HCT116 (cell line): ENCODE data around the gene L1CAM. TPM values are rescaled to one million over a fixed set of nuclear protein-coding genes. Genes with fewer than 3 reads are reported as not detected.

ENCODE experiments used
- ATAC-seq: fragments of 200-7000 bp; cut with Tn5 transposase; 2 replicates; pipeline ENCODE4 v1.9.1; 2020; ENCODE audit warnings: mild to moderate bottlenecking, moderate library complexity
- BruUV-seq: library from RNA; stranded (reverse); fragments of 400-500 nt; replicated peaks from 2 replicates; lab custom pipeline; 2021; lab: Mats Ljungman, UMichigan
- CTCF ChIA-PET: fragments of 300-600 bp; sonication (Branson Sonifier 250); formaldehyde crosslinking; loops from one replicate; lab custom pipeline; 2021; ENCODE audit warnings: antibody characterized with exemption; lab: Charles Lee
- POLR2A ChIA-PET: fragments of 300-600, 350-600 bp; sonication (Branson Sonifier 250); formaldehyde crosslinking; loops from one replicate; lab custom pipeline; 2021; ENCODE audit warnings: antibody characterized with exemption; lab: Charles Lee
- RAD21 ChIA-PET, 2 experiments: fragments of 300-600 bp; sonication (Branson Sonifier 250); formaldehyde crosslinking; loops; one replicate each; lab custom pipeline; 2023; ENCODE audit warnings: low total read pairs in 2 of 2; ENCODE audit not compliant: uncharacterized antibody in 2 of 2, unreplicated experiment in 2 of 2, low non-redundant PET in 1 of 2; lab: Charles Lee
- DNase-seq: peaks from one replicate; pipeline ENCODE4 v3.0.0-alpha.2; 2010; ENCODE audit warnings: low read depth, low spot score
- H2AFZ ChIP-seq: fragments of 200-600 bp; shearing (Covaris generic), sonication (generic); 2 replicates; pipeline ENCODE4 v1.6.1; 2017; ENCODE audit warnings: low read depth, mixed run types, mixed read lengths, antibody characterized with exemption, low read length; ENCODE audit not compliant: poor library complexity, severe bottlenecking
- H3K27ac ChIP-seq: 2 replicates; pipeline ENCODE4 v1.5.1; 2012; ENCODE audit warnings: low read depth, low read length
- H3K27me3 ChIP-seq: fragments of 200-600 bp; sonication (generic); 2 replicates; pipeline ENCODE4 v1.6.1; 2016; ENCODE audit warnings: mixed run types, low read length, mixed read lengths; ENCODE audit not compliant: insufficient read depth
- H3K36me3 ChIP-seq, 2 experiments: fragments of 200-500 bp in 1 of 2; fragments of 200-600 bp in 1 of 2; sonication (Bioruptor generic) in 1 of 2; sonication (generic) in 1 of 2; 2 replicates each; pipeline versions ENCODE4 v1.5.1 to v1.6.1; 2014 to 2016; ENCODE audit warnings: low read length in 2 of 2, inconsistent platforms in 1 of 2, mixed read lengths in 1 of 2, mixed run types in 1 of 2; ENCODE audit not compliant: insufficient read depth in 2 of 2, control insufficient read depth in 1 of 2
- H3K4me1 ChIP-seq, 2 experiments: fragments of 200-600 bp in 1 of 2; sonication (generic) in 1 of 2; 2 replicates each; pipeline versions ENCODE4 v1.5.1 to v1.6.1; 2012 to 2017; ENCODE audit warnings: low read length in 2 of 2, inconsistent platforms in 1 of 2, mild to moderate bottlenecking in 1 of 2, mixed read lengths in 1 of 2, mixed run types in 1 of 2, moderate library complexity in 1 of 2; ENCODE audit not compliant: insufficient read depth in 2 of 2, control insufficient read depth in 1 of 2
- H3K4me2 ChIP-seq: fragments of 200-600 bp; sonication (generic); 2 replicates; pipeline ENCODE4 v1.6.1; 2017; ENCODE audit warnings: mixed run types, low read length, mixed read lengths
- H3K4me3 ChIP-seq, 2 experiments: fragments of 200-600 bp in 1 of 2; sonication (generic) in 1 of 2; replicated peaks in 1 of 2; 2 replicates each; pipeline ENCODE4 v1.5.1; 2011 to 2016; ENCODE audit warnings: low read length in 2 of 2, control low read depth in 1 of 2, low read depth in 1 of 2, mild to moderate bottlenecking in 1 of 2, mixed read lengths in 1 of 2, mixed run types in 1 of 2
- H3K79me2 ChIP-seq: fragments of 200-600 bp; sonication (generic); 2 replicates; pipeline ENCODE4 v1.6.1; 2017; ENCODE audit warnings: mild to moderate bottlenecking, mixed run types, low read length, moderate library complexity, mixed read lengths; ENCODE audit not compliant: insufficient read depth
- H3K9ac ChIP-seq: fragments of 200-600 bp; sonication (generic); 2 replicates; pipeline ENCODE4 v1.6.1; 2016; ENCODE audit warnings: low read length, mixed read lengths
- H3K9me2 ChIP-seq: fragments of 200-600 bp; sonication (generic), shearing (Covaris generic); 2 replicates; pipeline ENCODE4 v1.6.1; 2017; ENCODE audit warnings: mixed run types, mild to moderate bottlenecking, moderate library complexity; ENCODE audit not compliant: insufficient read depth
- H3K9me3 ChIP-seq, 2 experiments: fragments of 200-500 bp in 1 of 2; fragments of 200-600 bp in 1 of 2; sonication (Bioruptor generic) in 1 of 2; sonication (generic) in 1 of 2; 2 replicates each; pipeline ENCODE4 v1.6.1; 2014 to 2017; ENCODE audit warnings: low read length in 2 of 2, mixed read lengths in 2 of 2, inconsistent platforms in 1 of 2, low read depth in 1 of 2, mild to moderate bottlenecking in 1 of 2, mixed run types in 1 of 2, moderate library complexity in 1 of 2; ENCODE audit not compliant: control insufficient read depth in 1 of 2, insufficient read depth in 1 of 2
- H4K20me1 ChIP-seq: fragments of 200-600 bp; sonication (generic), shearing (Covaris generic); 2 replicates; pipeline ENCODE4 v1.6.1; 2017; ENCODE audit warnings: mixed run types, mild to moderate bottlenecking, moderate library complexity; ENCODE audit not compliant: insufficient read depth
- CBX3 ChIP-seq: IDR thresholded peaks from 2 replicates; pipeline ENCODE4 v1.6.1; 2012; ENCODE audit warnings: low read depth
- EGR1 ChIP-seq: IDR thresholded peaks from 2 replicates; pipeline ENCODE4 v1.6.1; 2012; ENCODE audit warnings: low read depth
- ELF1 ChIP-seq: IDR thresholded peaks from 2 replicates; pipeline ENCODE4 v1.6.1; 2012; ENCODE audit warnings: low read depth, borderline replicate concordance
- EZH2 ChIP-seq: fragments of 200-600 bp; sonication (generic); IDR thresholded peaks from 2 replicates; pipeline ENCODE4 v1.6.1; 2017; ENCODE audit warnings: antibody characterized with exemption, mixed run types
- EZH2phosphoT487 ChIP-seq: fragments of 200-600 bp; IDR thresholded peaks from 2 replicates; pipeline ENCODE4 v1.6.1; 2018; ENCODE audit warnings: antibody characterized with exemption, borderline replicate concordance
- JUND ChIP-seq: IDR thresholded peaks from 2 replicates; pipeline ENCODE4 v1.6.1; 2012
- POLR2AphosphoS5 ChIP-seq: IDR thresholded peaks from 2 replicates; pipeline ENCODE4 v1.6.1; 2011; ENCODE audit warnings: mild to moderate bottlenecking, low read depth, low read length, moderate library complexity
- SIN3A ChIP-seq: IDR thresholded peaks from 2 replicates; pipeline ENCODE4 v1.6.1; 2012; ENCODE audit warnings: low read depth
- SP1 ChIP-seq: IDR thresholded peaks from 2 replicates; pipeline ENCODE4 v1.6.1; 2012; ENCODE audit warnings: low read depth
- SRF ChIP-seq: IDR thresholded peaks from 2 replicates; pipeline ENCODE4 v1.6.1; 2012; ENCODE audit warnings: low read depth
- TCF7L2 ChIP-seq: IDR thresholded peaks from 2 replicates; pipeline ENCODE4 v1.7.0; 2011; ENCODE audit warnings: borderline replicate concordance, inconsistent platforms; ENCODE audit not compliant: insufficient read depth, insufficient read length; ENCODE audit errors: extremely low read depth
- YY1 ChIP-seq: IDR thresholded peaks from 2 replicates; pipeline ENCODE4 v1.6.1; 2011; ENCODE audit warnings: low read length, low read depth, moderate library complexity, mild to moderate bottlenecking; ENCODE audit not compliant: insufficient replicate concordance; ENCODE audit errors: extremely low read depth
- ZFX ChIP-seq: fragments of 450-650 bp; IDR thresholded peaks from 2 replicates; pipeline ENCODE4 v1.6.1; 2017
- ZNF274 ChIP-seq: fragments of 200-500 bp; sonication (Bioruptor generic); IDR thresholded peaks from 2 replicates; pipeline ENCODE4 v1.6.1; 2014; ENCODE audit warnings: mild to moderate bottlenecking, low read depth, low read length, inconsistent platforms
- intact Hi-C: fragments of 100-400 bp; cut with micrococcal nuclease; formaldehyde crosslinking; loops from 2 replicates; pipeline ENCODE4 v1.10.0; 2022
- total RNA-seq: library from RNA; stranded (reverse); gene quantifications from one replicate; pipeline ENCODE4 v1.2.1, GENCODE V29; 2021; ENCODE audit not compliant: unreplicated experiment
- TF ChIP-seq, protein P1 (sequence below): IDR thresholded peaks from 2 replicates; pipeline ENCODE4 v1.6.1; 2012

L1CAM gene
- total RNA-seq, 1 experiment from 2014 or later, result 14.8 TPM

DNA sequence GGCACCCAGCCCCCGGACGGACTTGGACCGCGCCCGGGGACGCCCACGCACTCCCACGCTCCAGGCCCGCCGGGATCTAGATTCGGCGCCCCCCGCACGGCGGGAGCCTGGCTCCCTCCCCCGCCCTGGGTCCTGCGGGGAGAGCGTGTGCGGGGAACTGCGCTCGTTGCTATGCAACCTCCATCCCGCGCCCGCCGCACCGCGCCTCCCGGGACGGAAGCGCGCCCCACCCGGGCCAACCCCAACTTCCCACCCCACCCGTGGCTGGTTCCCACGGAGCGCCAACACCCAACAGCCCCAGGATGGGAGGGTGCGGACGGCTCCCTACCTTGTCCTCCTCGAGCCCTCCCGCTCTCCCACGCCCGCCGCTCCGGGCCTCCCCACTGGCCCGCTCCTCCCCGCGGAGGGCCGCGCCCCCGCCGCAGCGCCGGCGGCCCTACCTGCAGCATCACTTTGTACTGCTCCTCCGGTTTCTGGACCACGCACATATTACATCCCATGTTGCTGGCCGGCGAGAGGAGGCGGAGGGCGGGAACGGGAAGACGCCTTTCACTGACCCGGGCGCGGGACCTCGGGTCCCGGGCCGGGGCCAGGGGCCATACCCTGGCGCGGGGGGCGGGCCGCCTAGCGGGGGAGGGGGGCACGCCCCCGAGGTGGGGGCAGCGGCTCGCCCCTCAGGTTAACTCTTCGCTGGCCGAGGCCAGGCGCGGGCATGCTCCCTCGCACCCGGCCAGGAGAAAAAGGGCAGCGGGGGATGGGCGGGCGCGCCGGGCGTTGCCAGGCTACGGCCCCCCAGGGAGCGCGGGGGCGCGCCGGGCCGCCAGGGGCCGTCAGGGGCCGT, 56.0 kb downstream of the L1CAM start, which contains the start of gene PDZD4:
Gene PDZD4, minus strand, starts transcription at position 746 of the 841 bp plus-strand sequence. Its CDS starts 246 bp downstream, at position 500.
- CTCF ChIA-PET, result no interaction called here
- peaks cover 0 to 13% of the 10 kb centered on the region in 2 experiments; a peak in 2 of 4 replicates for H3K4me1 ChIP-seq
- intact Hi-C loops, result no loop called here
- ATAC-seq, result no peak
- peak within 1 kb of the TSS; percentile 63 for H3K4me2 ChIP-seq
- TF ChIP-seq EZH2phosphoT487 (no peak), ZNF274 (no peak), EGR1 (no peak), ZFX (no peak), CBX3 (no peak)
- TF ChIP-seq, protein P1, sequence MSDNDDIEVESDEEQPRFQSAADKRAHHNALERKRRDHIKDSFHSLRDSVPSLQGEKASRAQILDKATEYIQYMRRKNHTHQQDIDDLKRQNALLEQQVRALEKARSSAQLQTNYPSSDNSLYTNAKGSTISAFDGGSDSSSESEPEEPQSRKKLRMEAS, result no peak
- TF ChIP-seq, all 23 proteins: peak for 0
- Histone ChIP-seq H3K9me2 (no peaks in the 10 kb centered on the region), H3K79me2 (no peaks in the 10 kb centered on the region), H2AFZ (no peak within 1 kb of the TSS), H4K20me1 (no peaks in the 10 kb centered on the region), H3K4me3 (no peak within 1 kb of the TSS), H3K27me3 (no peaks in the 10 kb centered on the region), H3K27ac (no peak within 1 kb of the TSS), H3K9ac (no peak within 1 kb of the TSS), H3K9me3 (no peaks in the 10 kb centered on the region), H3K36me3 (no peaks in the 10 kb centered on the region)
- ChIA-PET RAD21 (no interaction called here), POLR2A (no interaction called here)
- BruUV-seq, result no TSS peak
- DNase-seq, result no peak

DNA sequence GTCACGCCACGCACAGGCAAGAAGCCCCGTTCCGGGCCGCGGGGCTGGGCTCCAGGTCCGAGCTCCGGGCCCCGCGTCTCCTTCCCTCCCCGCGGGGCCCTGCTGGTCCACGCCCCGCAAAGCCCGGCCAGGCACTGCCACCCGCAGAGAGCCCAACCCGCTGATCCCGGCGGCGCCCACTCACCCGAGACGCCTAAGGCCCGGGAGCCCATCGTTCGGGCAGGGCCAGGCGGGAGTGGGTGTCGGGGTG, 56.5 kb downstream of the L1CAM start:
- Histone ChIP-seq H3K36me3 (no peaks in the 10 kb centered on the region), H3K4me1 (peaks cover 0 to 13% of the 10 kb centered on the region in 2 experiments; a peak in 2 of 4 replicates), H3K9me3 (no peaks in the 10 kb centered on the region), H3K79me2 (no peaks in the 10 kb centered on the region), H3K4me2 (peak overlapping the region; percentile 63), H3K4me3 (no peak overlapping the region), H3K27me3 (no peaks in the 10 kb centered on the region), H2AFZ (no peak overlapping the region), H3K9ac (no peak overlapping the region), H4K20me1 (no peaks in the 10 kb centered on the region), H3K9me2 (no peaks in the 10 kb centered on the region), H3K27ac (no peak overlapping the region)
- POLR2A ChIA-PET, result no interaction called here
- RAD21 ChIA-PET, result no interaction called here
- CTCF ChIA-PET, result no interaction called here
- ATAC-seq, result peak; percentile 18; the same call in 1 of the 2 replicates
- intact Hi-C loops, result no loop called here
- DNase-seq, result no peak
- no TSS peak for BruUV-seq
- TF ChIP-seq SRF (no peak), ZNF274 (no peak), EZH2phosphoT487 (no peak), YY1 (no peak), CBX3 (no peak), SP1 (no peak), ELF1 (no peak), JUND (no peak), POLR2AphosphoS5 (no peak), EGR1 (no peak), EZH2 (no peak), TCF7L2 (no peak), ZFX (no peak), SIN3A (no peak)
- TF ChIP-seq, protein P1, result no peak
- TF ChIP-seq, all 23 proteins: peak for 0
